Transverse colon (tissue), 4 donors: ENCODE data around the gene ZFP57. TPM values are rescaled to one million over a fixed set of nuclear protein-coding genes. Genes with fewer than 3 reads are reported as not detected.

Source experiments
- DNase-seq: peaks from one replicate; pipeline ENCODE4 v3.0.0-alpha.2; 2019
- H3K27ac ChIP-seq, 4 donors: fragments of 200-600 bp; sonication (generic); 2 replicates each; pipeline ENCODE4 v1.5.1; 2016 to 2018; ENCODE audit warnings: inconsistent platforms in 4 of 4
- H3K27me3 ChIP-seq: fragments of 200-600 bp; sonication (generic); 2 replicates; pipeline ENCODE4 v1.5.1; 2017; ENCODE audit warnings: inconsistent platforms
- H3K36me3 ChIP-seq, 4 donors: fragments of 200-600 bp; sonication (generic); 2 replicates each; pipeline ENCODE4 v1.5.1; 2017 to 2019; ENCODE audit warnings: inconsistent platforms in 4 of 4
- H3K4me1 ChIP-seq, 4 donors: fragments of 200-600 bp; sonication (generic); 2 replicates each; pipeline ENCODE4 v1.5.1; 2017 to 2020; ENCODE audit warnings: inconsistent platforms in 4 of 4
- H3K4me3 ChIP-seq, 4 donors: fragments of 200-600 bp; sonication (generic); 1 replicate in 1 of 4; 2 replicates in 3 of 4; pipeline versions ENCODE4 v1.5.1 to v1.6.1; 2017 to 2019; ENCODE audit warnings: inconsistent platforms in 4 of 4
- H3K9me3 ChIP-seq, 2 donors: fragments of 200-600 bp; sonication (generic); 2 replicates each; pipeline ENCODE4 v1.5.1; 2017 to 2019; ENCODE audit warnings: inconsistent platforms in 2 of 2
- EP300 ChIP-seq: sonication (generic); formaldehyde crosslinking; IDR thresholded peaks from one replicate; pipeline ENCODE4 v1.6.1; 2017; ENCODE audit warnings: antibody characterized with exemption, low read depth
- POLR2A ChIP-seq: fragments of 450-650 bp; IDR thresholded peaks from one replicate; pipeline ENCODE4 v1.6.1; 2016; ENCODE audit warnings: antibody characterized with exemption, mild to moderate bottlenecking, moderate library complexity
- POLR2AphosphoS5 ChIP-seq, 3 donors: sonication (generic); formaldehyde crosslinking; IDR thresholded peaks; one replicate each; pipeline ENCODE4 v1.6.1; 2016; ENCODE audit warnings: antibody characterized with exemption in 3 of 3
- WGBS, 2 donors: methylation state at CpG; one replicate each; pipeline ENCODE4 v1.1.5; 2018; ENCODE audit warnings: low coverage in 1 of 2; 5-methylcytosine and 5-hydroxymethylcytosine counted together
- in situ Hi-C, 4 donors: fragments of 200-750 bp; cut with MboI; loops; one replicate each; pipeline versions ENCODE4 v1.15.0 to v1.15.1; 2017; ENCODE audit warnings: low sequenced_read_pairs in 3 of 4, low pct_ligation_motif_present in 1 of 4, low pct_unique_long_range_greater_than_20kb in 1 of 4
- intact Hi-C: fragments of 100-400 bp; cut with DNase I; formaldehyde crosslinking; loops from one replicate; pipeline ENCODE4 v1.15.1; 2023; ENCODE audit warnings: low total_unique reads
- total RNA-seq, 4 donors: library from RNA; depleted of rRNA; stranded (reverse); fragments of >200 nt; gene quantifications; one replicate each; pipeline ENCODE4 v1.1.0, GENCODE V29; 2016
- TF ChIP-seq, protein P1 (sequence below), 5 experiments: fragments of 200-600 bp in 3 of 5; fragments of 450-650 bp in 2 of 5; sonication (generic) in 3 of 5; IDR thresholded peaks; 1 replicate in 2 of 5; 2 replicates in 3 of 5; pipeline ENCODE4 v1.5.1; 2016 to 2017; ENCODE audit warnings: antibody characterized with exemption in 5 of 5, inconsistent platforms in 3 of 5, mild to moderate bottlenecking in 2 of 5, moderate library complexity in 1 of 5

Gene ZFP57
- total RNA-seq, 4 donors from 2014 or later, result 0.27 TPM; not detected in 3

DNA sequence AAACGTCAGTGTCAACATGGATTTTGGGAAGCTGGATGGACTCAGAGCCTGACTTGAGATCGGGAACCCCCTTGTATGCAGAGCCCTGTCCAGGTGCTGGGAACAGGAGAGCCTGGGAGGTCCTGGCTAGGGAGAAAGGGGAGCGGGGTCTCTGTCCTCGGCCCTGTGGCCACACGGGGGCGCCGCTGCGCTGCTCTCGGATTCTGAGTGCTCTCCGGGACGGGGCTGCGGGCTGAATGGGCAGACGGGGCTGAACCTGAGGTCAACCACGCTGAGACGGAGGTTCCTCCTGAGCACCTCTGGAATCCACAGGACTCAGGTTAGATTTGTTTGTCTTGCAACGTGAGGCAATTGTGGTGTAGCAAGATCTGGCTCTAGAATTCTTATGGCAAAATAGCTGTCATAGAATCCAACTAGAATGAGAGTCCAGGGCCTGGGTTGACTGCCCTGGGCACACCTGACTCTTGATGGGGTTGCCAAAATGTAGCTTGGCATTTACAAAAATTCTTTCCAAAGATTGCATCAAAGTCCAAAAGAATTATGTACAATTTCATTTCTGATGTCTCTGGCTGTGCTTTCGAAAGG is 21.7 kb upstream of the ZFP57 start:
- H3K9me3 ChIP-seq, result no peaks in the 10 kb centered on the region
- no peak overlapping the region for H3K4me3 ChIP-seq
- H3K27ac ChIP-seq, result no peak overlapping the region
- in situ Hi-C loops, result loop anchor here in 1 of 4 donors (25.0 kb wide), 1 partner anchor 135 kb away; the partner anchor contains the start of gene HLA-G
- no peaks in the 10 kb centered on the region for H3K4me1 ChIP-seq
- DNase-seq, result peak; percentile 38
- H3K36me3 ChIP-seq, result no peaks in the 10 kb centered on the region
- H3K27me3 ChIP-seq, result peaks cover 27% of the 10 kb centered on the region
- intact Hi-C loops, result loop anchor here (5.0 kb wide), 1 partner anchor 50 kb away; no protein-coding TSS in a partner anchor
- 30 to 60% methylated on average over 1 to 11 of the region's 17 CpGs for WGBS, 2 donors
- TF ChIP-seq POLR2AphosphoS5 (IDR thresholded peaks at IDR 0.05) (no peak), POLR2A (no peak), EP300 (no peak)
- TF ChIP-seq, protein P1, sequence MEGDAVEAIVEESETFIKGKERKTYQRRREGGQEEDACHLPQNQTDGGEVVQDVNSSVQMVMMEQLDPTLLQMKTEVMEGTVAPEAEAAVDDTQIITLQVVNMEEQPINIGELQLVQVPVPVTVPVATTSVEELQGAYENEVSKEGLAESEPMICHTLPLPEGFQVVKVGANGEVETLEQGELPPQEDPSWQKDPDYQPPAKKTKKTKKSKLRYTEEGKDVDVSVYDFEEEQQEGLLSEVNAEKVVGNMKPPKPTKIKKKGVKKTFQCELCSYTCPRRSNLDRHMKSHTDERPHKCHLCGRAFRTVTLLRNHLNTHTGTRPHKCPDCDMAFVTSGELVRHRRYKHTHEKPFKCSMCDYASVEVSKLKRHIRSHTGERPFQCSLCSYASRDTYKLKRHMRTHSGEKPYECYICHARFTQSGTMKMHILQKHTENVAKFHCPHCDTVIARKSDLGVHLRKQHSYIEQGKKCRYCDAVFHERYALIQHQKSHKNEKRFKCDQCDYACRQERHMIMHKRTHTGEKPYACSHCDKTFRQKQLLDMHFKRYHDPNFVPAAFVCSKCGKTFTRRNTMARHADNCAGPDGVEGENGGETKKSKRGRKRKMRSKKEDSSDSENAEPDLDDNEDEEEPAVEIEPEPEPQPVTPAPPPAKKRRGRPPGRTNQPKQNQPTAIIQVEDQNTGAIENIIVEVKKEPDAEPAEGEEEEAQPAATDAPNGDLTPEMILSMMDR (IDR thresholded peaks at IDR 0.05), result peak in 3 of 5 experiments; percentile 13 to 70 (median 62)

DNA sequence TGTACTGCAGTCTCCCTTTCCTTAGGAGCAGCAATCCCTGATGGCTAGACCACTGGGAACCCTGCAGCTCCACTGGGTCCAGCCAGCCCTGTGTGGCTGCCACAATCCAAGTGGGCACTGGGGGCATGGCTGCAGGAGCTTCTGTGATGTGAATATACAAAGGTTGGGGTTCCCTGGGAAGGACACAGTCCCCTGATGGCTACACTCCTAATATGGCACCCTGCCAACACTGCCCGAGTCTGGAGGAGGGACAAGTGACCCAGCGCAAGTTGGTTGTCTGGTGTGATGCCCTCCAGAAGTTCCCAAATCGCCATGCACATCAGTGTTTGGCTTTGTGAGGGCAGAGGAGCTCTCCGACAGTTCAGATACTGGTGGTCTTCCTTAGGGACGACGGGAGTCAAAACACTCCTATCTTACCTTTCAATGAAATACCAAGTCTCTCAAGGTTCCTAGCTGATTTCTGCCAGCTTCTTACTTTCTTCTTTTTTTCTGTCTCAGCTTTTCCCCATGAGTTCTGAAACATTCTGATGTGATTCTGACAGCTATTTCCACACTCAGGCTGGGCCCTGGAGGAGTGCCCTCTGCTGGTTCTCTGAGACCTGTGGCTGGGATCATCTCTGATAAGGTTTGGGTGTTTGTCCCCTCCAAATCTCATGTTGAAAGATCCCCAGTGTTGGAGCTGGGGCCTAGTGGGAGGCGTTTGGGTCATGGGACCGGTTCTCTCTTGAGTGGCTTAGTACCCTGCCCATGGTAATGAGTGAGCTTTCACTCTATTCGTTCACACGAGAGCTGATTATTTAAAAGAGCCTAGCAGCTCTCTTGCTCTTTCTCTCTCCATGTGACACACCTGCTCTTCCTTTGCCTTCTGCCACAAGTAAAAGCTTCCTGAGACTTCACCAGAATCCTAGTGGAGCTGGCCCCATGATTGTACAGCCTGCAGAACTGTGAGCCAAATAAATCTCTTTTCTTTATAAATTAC is 15.5 kb upstream of the ZFP57 start:
- Histone ChIP-seq H3K4me1 (no peaks in the 10 kb centered on the region), H3K4me3 (no peak overlapping the region), H3K9me3 (no peaks in the 10 kb centered on the region), H3K27ac (no peak overlapping the region), H3K27me3 (no peaks in the 10 kb centered on the region), H3K36me3 (no peaks in the 10 kb centered on the region)
- TF ChIP-seq, protein P1 (IDR thresholded peaks at IDR 0.05), result peak in 1 of 5 experiments; percentile 24
- no peak for TF ChIP-seq POLR2A
- intact Hi-C loops, result no loop called here
- no peak for DNase-seq
- in situ Hi-C loops, result no loop called here
- 74 to 79% methylated on average over 7 to 10 of the region's 10 CpGs for WGBS, 2 donors

DNA sequence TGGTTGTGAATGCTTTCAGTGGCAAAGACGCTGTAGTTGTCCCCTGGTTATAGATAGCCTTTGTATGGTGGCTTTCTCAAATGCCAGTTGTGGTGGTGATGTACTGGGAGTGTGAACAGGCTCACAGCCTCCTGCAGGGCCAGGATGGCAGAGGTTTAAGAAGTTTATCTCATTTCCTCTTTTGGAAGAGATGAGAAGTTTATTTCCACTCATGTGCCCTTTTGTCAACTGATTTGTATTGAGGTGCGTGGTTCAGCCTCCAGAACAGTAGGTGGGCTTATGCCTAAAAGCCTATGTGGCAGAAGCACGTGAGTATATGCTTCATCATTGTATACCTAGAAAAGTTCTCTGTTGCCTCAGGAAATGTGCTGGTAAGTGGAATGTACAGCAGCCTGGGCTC is 13.7 kb upstream of the ZFP57 start:
- Histone ChIP-seq H3K27me3 (no peaks in the 10 kb centered on the region), H3K36me3 (no peaks in the 10 kb centered on the region), H3K9me3 (no peaks in the 10 kb centered on the region), H3K4me3 (no peak overlapping the region), H3K27ac (no peak overlapping the region), H3K4me1 (no peaks in the 10 kb centered on the region)
- no peak for TF ChIP-seq POLR2AphosphoS5 (IDR thresholded peaks at IDR 0.05)
- TF ChIP-seq, protein P1 (IDR thresholded peaks at IDR 0.05), result no peak
- intact Hi-C loops, result no loop called here
- 49 to 100% methylated on average over 2 to 3 of the region's 3 CpGs for WGBS, 2 donors
- in situ Hi-C loops, result no loop called here
- DNase-seq, result no peak

DNA sequence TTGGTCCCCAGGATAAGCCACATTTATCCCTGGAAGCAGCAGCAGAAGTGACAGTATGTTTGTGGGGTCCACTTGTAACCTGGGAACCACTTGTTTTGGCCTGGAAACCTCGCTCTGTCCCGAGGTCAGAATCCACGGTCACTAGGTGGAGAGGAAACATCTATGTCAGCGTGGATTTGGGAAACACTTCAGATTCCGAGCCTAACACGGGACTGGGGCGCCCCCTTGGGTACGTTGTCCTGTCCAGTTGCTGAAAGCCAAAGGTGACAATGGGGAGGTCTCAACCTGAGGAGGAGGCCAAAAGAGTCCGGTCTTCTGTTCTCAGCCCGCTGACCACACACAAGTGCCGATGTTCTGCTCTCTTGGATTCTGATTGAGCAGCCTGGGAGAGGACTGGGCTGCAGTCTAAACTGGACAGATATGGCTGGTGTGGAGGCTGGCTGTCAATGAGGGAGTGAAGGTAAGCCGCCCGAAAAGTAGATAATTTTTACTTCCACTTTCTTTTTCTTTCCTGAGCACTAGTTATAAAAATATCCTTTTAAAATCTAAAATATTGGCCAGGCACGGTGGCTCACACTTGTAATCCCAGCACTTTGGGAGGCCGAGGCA is 4.9 kb upstream of the ZFP57 start:
- H3K9me3 ChIP-seq, result no peaks in the 10 kb centered on the region
- H3K4me1 ChIP-seq, result no peaks in the 10 kb centered on the region
- TF ChIP-seq, protein P1 (IDR thresholded peaks at IDR 0.05), result no peak
- TF ChIP-seq POLR2A (no peak), POLR2AphosphoS5 (IDR thresholded peaks at IDR 0.05) (no peak), EP300 (no peak)
- H3K36me3 ChIP-seq, result no peaks in the 10 kb centered on the region
- H3K27ac ChIP-seq, result no peak overlapping the region
- no peak for DNase-seq
- H3K4me3 ChIP-seq, result no peak overlapping the region
- in situ Hi-C loops, result no loop called here
- H3K27me3 ChIP-seq, result no peaks in the 10 kb centered on the region
- intact Hi-C loops, result no loop called here
- WGBS, 2 donors, result 77 to 94% methylated on average over 2 to 15 of the region's 15 CpGs
